ENCODE measurements around the gene PPM1M. TPM values are rescaled to one million over a fixed set of nuclear protein-coding genes. Genes with fewer than 3 reads are reported as not detected.

The PPM1M gene
- polyA plus RNA-seq, 1 of the 3 experiments (the other 2 are of a cell fraction) = 19.2 TPM

- no peak for TF ChIP-seq REST (IDR thresholded peaks at IDR 0.05; ENCODE audit: low read depth, low read length)
- TF ChIP-seq USF2 (IDR thresholded peaks at IDR 0.05; ENCODE audit: borderline replicate concordance, low read depth, low read length) = no peak
- TF ChIP-seq YY1 (IDR thresholded peaks at IDR 0.05; ENCODE audit: low read depth) = no peak
- TF ChIP-seq CHD2 (IDR thresholded peaks at IDR 0.05; ENCODE audit: low read length, partially characterized antibody) = no peak
Observed at GRCh38 chr3:52203701-52204100, 41.9 kb upstream of the PPM1M start (continued).

GRCh38 chr3:52204337-52205073 is 41.1 kb upstream of the PPM1M start:
- 88% methylated on average over 10 of the region's 10 CpGs for WGBS (ENCODE audit: low lambda C conversion rate)
- Histone ChIP-seq H3K79me2 (ENCODE audit: insufficient read depth) (peaks cover 18% of the 10 kb centered on the region), H2AFZ (ENCODE audit: low read depth) (no peak overlapping the region), H3F3A (replicated peaks; ENCODE audit: insufficient read depth) (no peaks in the 10 kb centered on the region), H4K20me1 (ENCODE audit: insufficient read depth) (no peaks in the 10 kb centered on the region), H3K4me3 (ENCODE audit: low read depth in 2 of 2, low read length in 1 of 2) (no peak overlapping the region), H3K9me2 (no peaks in the 10 kb centered on the region), H3K27ac (ENCODE audit: low read depth in 2 of 2, low read length in 1 of 2) (no peak overlapping the region), H3K9ac (no peak overlapping the region), H3K36me3 (replicated peaks in 1 of 2; ENCODE audit: control insufficient read depth in 1 of 2, insufficient read depth in 2 of 2, low read length in 1 of 2) (peaks cover 73 to 89% of the 10 kb centered on the region in 2 experiments), H3K4me2 (no peak overlapping the region), H3K9me3 (no peaks in the 10 kb centered on the region), H3K27me3 (ENCODE audit: insufficient read depth) (no peaks in the 10 kb centered on the region), H3K4me1 (ENCODE audit: control insufficient read depth in 1 of 2, insufficient read depth in 2 of 2, low read depth in 1 of 2, low read length in 1 of 2) (no peaks in the 10 kb centered on the region)
- DNase-seq = no peak
- CTCF ChIA-PET = interaction anchor here (1.5 to 4.2 kb wide), 3 partner anchors 16 to 50 kb away, joined by 3 to 23 read pairs (median 3); no protein-coding TSS in a partner anchor
- POLR2A ChIA-PET = interaction anchor here (0.6 kb wide), 1 partner anchor 46 kb away, joined by 10 read pairs; no protein-coding TSS in a partner anchor
- TF ChIP-seq TEAD4 (IDR thresholded peaks at IDR 0.05; ENCODE audit: borderline replicate concordance, insufficient read depth) = no peak
- TF ChIP-seq FOXJ3 (CRISPR knock-in tag; IDR thresholded peaks at IDR 0.05) = no peak
- TF ChIP-seq FOXM1 (IDR thresholded peaks at IDR 0.05; ENCODE audit: low read depth) = no peak
- TF ChIP-seq NFIC (IDR thresholded peaks at IDR 0.05; ENCODE audit: borderline replicate concordance) = no peak
- TF ChIP-seq MXI1 (IDR thresholded peaks at IDR 0.05; ENCODE audit: low read depth, low read length) = no peak
- TF ChIP-seq SMC3 (IDR thresholded peaks at IDR 0.05; ENCODE audit: low read depth, low read length) = no peak
- no peak for TF ChIP-seq EZH2phosphoT487 (IDR thresholded peaks at IDR 0.05; ENCODE audit: borderline replicate concordance, low read depth)
- no peak for TF ChIP-seq IRF3 (IDR thresholded peaks at IDR 0.05; ENCODE audit: low read depth, low read length)
- no peak for TF ChIP-seq USF1 (IDR thresholded peaks at IDR 0.05; ENCODE audit: borderline replicate concordance, low read depth)
- TF ChIP-seq NRF1 (IDR thresholded peaks at IDR 0.05; ENCODE audit: low read depth, low read length) = no peak
- TF ChIP-seq SIN3A (IDR thresholded peaks at IDR 0.05; ENCODE audit: borderline replicate concordance, low read depth, low read length) = no peak
- no peak for TF ChIP-seq POLR2AphosphoS5 (IDR thresholded peaks at IDR 0.05; ENCODE audit: low read depth, low read length)
- no peak for TF ChIP-seq EP300 (IDR thresholded peaks at IDR 0.05; ENCODE audit: borderline replicate concordance in 1 of 2, low read depth in 1 of 2, low read length in 1 of 2)

Data from SK-N-SH (cell line).